Kidney epithelial cell (primary cell): Measurements from ENCODE around the gene IFT74. TPM values are rescaled to one million over a fixed set of nuclear protein-coding genes. Genes with fewer than 3 reads are reported as not detected.

ENCODE experiments used
- DNase-seq: peaks from one replicate; pipeline ENCODE4 v3.0.0-alpha.2; 2010; ENCODE audit warnings: low read depth
- H3K27me3 ChIP-seq: 2 replicates; pipeline ENCODE4 v1.6.0; 2011; ENCODE audit warnings: low read length; ENCODE audit not compliant: control insufficient read depth, insufficient read depth
- H3K36me3 ChIP-seq: 2 replicates; pipeline ENCODE4 v1.5.1; 2011; ENCODE audit warnings: low read length; ENCODE audit not compliant: control insufficient read depth, insufficient read depth
- H3K4me3 ChIP-seq: 2 replicates; pipeline ENCODE4 v1.5.1; 2011; ENCODE audit warnings: low read depth, mild to moderate bottlenecking, control low read depth, low read length
- CTCF ChIP-seq: IDR thresholded peaks from 2 replicates; pipeline ENCODE4 v1.5.1; 2011; ENCODE audit warnings: mild to moderate bottlenecking, moderate library complexity, low read length, control low read depth, inconsistent platforms; ENCODE audit not compliant: insufficient read depth, poor library complexity, severe bottlenecking
- total RNA-seq: library from RNA; depleted of rRNA; stranded (reverse); fragments of >200 nt; gene quantifications from 2 replicates; pipeline ENCODE4 v1.2.3, GENCODE V29; 2015

Gene IFT74
- total RNA-seq, 1 donor from 2014 or later: 17.5 TPM

GRCh38 chr9:27094640-27095298 is 138.6 kb downstream of the IFT74 start:
- Histone ChIP-seq H3K27me3 (no peaks in the 10 kb centered on the region), H3K36me3 (no peaks in the 10 kb centered on the region), H3K4me3 (no peak overlapping the region)
- peak; percentile 39 for DNase-seq
- no peak for TF ChIP-seq CTCF

DNA sequence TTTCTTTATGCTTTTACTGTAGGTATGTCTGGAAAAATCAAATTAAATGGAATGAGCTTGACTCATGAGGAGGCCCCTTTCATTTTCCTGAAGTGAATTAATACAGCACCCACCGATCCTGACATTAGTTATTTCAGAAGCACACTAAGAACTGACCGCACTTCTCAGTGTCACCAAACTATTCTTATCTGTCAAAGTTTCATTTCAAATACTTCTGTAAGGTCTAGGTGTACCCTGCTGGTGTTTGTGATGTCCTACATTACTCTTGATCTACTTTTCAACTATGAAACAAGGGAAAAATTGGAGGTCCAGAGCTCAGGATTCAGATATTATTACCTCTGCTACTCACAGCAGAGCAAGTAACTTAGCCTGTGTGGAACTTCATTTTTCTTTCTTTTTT is 151.0 kb downstream of the IFT74 start:
- Histone ChIP-seq H3K36me3 (no peaks in the 10 kb centered on the region), H3K4me3 (no peak overlapping the region), H3K27me3 (no peaks in the 10 kb centered on the region)
- TF ChIP-seq CTCF: no peak
- no peak for DNase-seq

GRCh38 chr9:27108981-27109541 is 152.8 kb downstream of the IFT74 start, which contains the start of gene TEK:
TEK (plus strand) TSS chr9:27109225; CDS start chr9:27109591, 366 bp downstream.
- H3K4me3 ChIP-seq: no peak within 1 kb of the TSS
- H3K36me3 ChIP-seq: no peaks in the 10 kb centered on the region
- no peaks in the 10 kb centered on the region for H3K27me3 ChIP-seq
- TF ChIP-seq CTCF: no peak
- DNase-seq: no peak

DNA sequence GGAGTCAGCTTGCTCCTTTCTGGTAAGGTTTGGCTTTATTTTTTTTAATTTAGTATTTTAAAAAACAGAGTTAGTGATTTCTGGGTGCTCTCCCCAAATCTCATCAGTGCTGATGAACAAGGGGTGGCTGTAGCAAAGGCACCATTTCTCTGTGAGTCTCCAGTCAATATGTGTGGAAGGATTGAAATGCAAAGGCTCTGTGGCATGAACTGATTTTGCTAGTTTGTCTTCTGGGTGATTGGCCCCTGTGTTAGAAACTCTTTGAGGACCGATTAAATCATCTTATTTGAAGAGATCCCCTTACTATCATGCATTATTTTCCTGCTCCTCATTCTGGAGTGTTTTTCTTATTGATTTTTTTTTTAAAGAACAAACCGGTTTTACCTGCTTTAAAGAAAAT is 153.4 kb downstream of the IFT74 start:
- Histone ChIP-seq H3K27me3 (no peaks in the 10 kb centered on the region), H3K4me3 (no peak overlapping the region), H3K36me3 (no peaks in the 10 kb centered on the region)
- no peak for DNase-seq
- TF ChIP-seq CTCF: no peak

- Histone ChIP-seq H3K36me3 (no peaks in the 10 kb centered on the region), H3K4me3 (no peak overlapping the region), H3K27me3 (no peaks in the 10 kb centered on the region)
- no peak for DNase-seq
- no peak for TF ChIP-seq CTCF
These were observed 154.0 kb downstream of the IFT74 start for GRCh38 chr9:27110181-27110580.

DNA sequence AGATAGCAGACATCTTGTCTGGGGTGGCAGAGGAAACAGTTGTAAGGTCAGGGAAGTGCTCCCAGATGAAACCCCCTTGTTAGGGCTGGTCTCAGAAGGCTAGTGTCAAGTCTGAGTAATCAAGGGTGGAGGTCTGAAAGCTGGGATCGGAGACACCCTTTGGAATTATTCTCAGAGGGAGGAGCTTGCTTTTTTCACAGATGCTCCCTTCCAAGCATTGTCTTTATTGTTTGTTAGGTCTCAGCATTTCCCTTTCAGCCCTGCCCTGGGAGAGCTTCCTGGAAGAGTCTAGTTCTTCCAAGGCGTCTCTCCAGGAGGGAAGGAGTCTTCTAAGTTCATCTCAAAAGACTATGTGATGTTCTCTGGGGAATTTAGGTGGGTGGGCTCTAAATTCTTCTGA is 156.0 kb downstream of the IFT74 start:
- DNase-seq: no peak
- no peaks in the 10 kb centered on the region for H3K27me3 ChIP-seq
- no peak for TF ChIP-seq CTCF
- no peak overlapping the region for H3K4me3 ChIP-seq
- H3K36me3 ChIP-seq: no peaks in the 10 kb centered on the region
